Activated CD8-positive, alpha-beta T cell treated with anti-CD3 and anti-CD28 coated beads for 36 hours (primary cell): ENCODE measurements around the gene ASCC3. TPM values are rescaled to one million over a fixed set of nuclear protein-coding genes. Genes with fewer than 3 reads are reported as not detected.

ENCODE experiments used
- ATAC-seq: fragments of 200-7000 bp; cut with Tn5 transposase; one replicate; pipeline ENCODE4 v1.10.0; 2021; ENCODE audit warnings: mild to moderate bottlenecking, moderate library complexity
- CTCF ChIA-PET: fragments of 350-600 bp; sonication (Branson Sonifier 250); formaldehyde crosslinking; loops from one replicate; lab custom pipeline; 2021; ENCODE audit warnings: antibody characterized with exemption; lab: Charles Lee
- POLR2A ChIA-PET: fragments of 350-600 bp; sonication (Branson Sonifier 250); formaldehyde crosslinking; loops from one replicate; lab custom pipeline; 2021; ENCODE audit warnings: antibody characterized with exemption; lab: Charles Lee
- DNase-seq: peaks from one replicate; pipeline ENCODE4 v3.0.0-alpha.2; 2020
- H3K27ac Mint-ChIP-seq: one replicate; pipeline ENCODE4 v1.8.0; 2021; ENCODE audit warnings: mild to moderate bottlenecking, mixed read lengths
- H3K27me3 Mint-ChIP-seq: one replicate; pipeline ENCODE4 v1.8.0; 2021; ENCODE audit warnings: mixed read lengths
- H3K36me3 Mint-ChIP-seq: one replicate; pipeline ENCODE4 v1.8.0; 2021; ENCODE audit warnings: low read depth, mixed read lengths
- H3K4me1 Mint-ChIP-seq: one replicate; pipeline ENCODE4 v1.8.0; 2021; ENCODE audit warnings: low read depth, mixed read lengths
- H3K4me3 Mint-ChIP-seq: one replicate; pipeline ENCODE4 v1.8.0; 2021; ENCODE audit warnings: mild to moderate bottlenecking, moderate library complexity, mixed read lengths
- H3K9me3 Mint-ChIP-seq: one replicate; pipeline ENCODE4 v1.8.0; 2021; ENCODE audit warnings: mixed read lengths
- intact Hi-C: fragments of 100-400 bp; cut with micrococcal nuclease; formaldehyde crosslinking; loops from one replicate; pipeline ENCODE4 v1.10.0; 2022
- total RNA-seq, 2 experiments: library from RNA; stranded (reverse); gene quantifications; one replicate each; pipeline ENCODE4 v1.2.3, GENCODE V29; 2021
- TF ChIP-seq, protein P1 (sequence below): fragments of 200-600 bp; IDR thresholded peaks from one replicate; pipeline ENCODE4 v1.8.0; 2022; ENCODE audit warnings: antibody characterized with exemption, mild to moderate bottlenecking

ASCC3 gene
- total RNA-seq, 2 experiments from 2014 or later, result 50.2 to 50.5 TPM

DNA sequence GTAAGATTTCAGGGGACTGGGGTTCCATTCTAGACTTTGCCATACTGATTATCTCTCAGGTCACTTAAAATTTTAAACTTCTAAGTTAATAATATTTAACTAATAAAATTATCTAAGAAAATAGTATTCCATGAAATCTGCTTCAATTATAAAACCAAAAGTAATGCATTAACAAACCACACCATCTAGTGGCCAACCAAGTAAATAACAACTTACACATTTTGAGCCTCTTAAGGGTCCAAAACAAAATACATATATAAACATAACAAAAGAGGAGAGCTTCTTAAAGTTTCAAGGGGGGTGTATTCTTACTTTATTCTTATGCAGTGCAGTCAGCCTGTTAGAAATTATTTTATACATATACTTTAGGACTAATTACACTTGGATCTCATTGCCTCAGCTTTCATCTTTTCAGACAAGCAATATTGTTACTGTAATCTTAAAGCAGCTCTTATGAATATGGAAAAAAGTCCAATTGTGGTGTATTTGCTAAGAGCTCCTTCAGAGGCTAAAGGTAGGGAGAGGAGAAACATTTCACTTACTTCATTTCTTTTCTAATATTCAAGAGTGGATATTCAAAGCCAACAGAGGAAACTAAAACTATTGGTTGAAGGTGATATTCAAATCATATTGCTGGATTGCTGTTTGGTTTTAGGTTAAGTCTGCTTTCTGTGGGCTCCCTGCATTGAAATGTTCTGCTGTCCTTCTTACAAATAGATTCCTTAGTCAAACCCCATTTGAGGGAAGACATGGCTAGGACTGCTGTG is 216.7 kb downstream of the ASCC3 start:
- TF ChIP-seq, protein P1, sequence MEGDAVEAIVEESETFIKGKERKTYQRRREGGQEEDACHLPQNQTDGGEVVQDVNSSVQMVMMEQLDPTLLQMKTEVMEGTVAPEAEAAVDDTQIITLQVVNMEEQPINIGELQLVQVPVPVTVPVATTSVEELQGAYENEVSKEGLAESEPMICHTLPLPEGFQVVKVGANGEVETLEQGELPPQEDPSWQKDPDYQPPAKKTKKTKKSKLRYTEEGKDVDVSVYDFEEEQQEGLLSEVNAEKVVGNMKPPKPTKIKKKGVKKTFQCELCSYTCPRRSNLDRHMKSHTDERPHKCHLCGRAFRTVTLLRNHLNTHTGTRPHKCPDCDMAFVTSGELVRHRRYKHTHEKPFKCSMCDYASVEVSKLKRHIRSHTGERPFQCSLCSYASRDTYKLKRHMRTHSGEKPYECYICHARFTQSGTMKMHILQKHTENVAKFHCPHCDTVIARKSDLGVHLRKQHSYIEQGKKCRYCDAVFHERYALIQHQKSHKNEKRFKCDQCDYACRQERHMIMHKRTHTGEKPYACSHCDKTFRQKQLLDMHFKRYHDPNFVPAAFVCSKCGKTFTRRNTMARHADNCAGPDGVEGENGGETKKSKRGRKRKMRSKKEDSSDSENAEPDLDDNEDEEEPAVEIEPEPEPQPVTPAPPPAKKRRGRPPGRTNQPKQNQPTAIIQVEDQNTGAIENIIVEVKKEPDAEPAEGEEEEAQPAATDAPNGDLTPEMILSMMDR, result peak; percentile 73
- Mint-ChIP-seq H3K9me3 (no peaks in the 10 kb centered on the region), H3K36me3 (peaks cover 3% of the 10 kb centered on the region), H3K27ac (no peak overlapping the region), H3K27me3 (no peaks in the 10 kb centered on the region), H3K4me3 (no peak overlapping the region), H3K4me1 (peaks cover 11% of the 10 kb centered on the region)
- POLR2A ChIA-PET, result no interaction called here
- CTCF ChIA-PET, result interaction anchor here (0.6 to 2.0 kb wide), 18 partner anchors 9 to 797 kb away, joined by 3 to 6 read pairs (median 3); no protein-coding TSS in a partner anchor
- no peak for ATAC-seq
- no peak for DNase-seq
- intact Hi-C loops, result no loop called here

DNA sequence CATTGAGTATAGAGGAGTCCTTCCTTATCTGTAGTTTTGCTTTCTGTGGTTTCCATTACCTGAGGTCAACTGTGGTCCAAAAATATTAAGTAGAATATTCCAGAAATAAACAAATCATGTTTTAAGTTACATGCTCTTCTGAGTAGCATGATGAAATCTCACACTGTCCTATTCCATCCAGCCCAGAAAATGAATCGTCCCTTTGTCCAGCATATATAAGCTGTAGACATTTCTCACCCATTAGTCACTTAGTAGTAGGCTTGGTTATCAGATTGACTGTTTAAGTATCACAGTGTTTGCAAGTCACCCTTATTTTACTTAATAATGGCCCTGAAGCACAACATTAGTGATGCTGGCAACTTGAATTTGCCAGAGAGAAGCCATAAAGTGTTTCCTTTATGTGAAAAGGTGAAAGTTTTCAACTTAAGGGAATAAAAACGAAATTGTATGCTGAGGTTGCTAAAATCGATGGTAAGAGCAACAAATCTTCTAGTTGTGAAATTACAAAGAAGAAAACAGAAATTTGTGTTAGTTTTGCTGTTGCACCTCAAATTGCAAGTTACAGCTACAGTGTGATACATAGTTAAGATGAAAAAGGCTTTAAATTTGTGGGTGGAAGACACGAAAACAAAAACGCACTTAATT is 217.8 kb downstream of the ASCC3 start:
- POLR2A ChIA-PET, result no interaction called here
- DNase-seq, result no peak
- ATAC-seq, result no peak
- no peaks in the 10 kb centered on the region for H3K9me3 Mint-ChIP-seq
- H3K27ac Mint-ChIP-seq, result no peak overlapping the region
- intact Hi-C loops, result no loop called here
- TF ChIP-seq, protein P1, result no peak
- H3K36me3 Mint-ChIP-seq, result peaks cover 3% of the 10 kb centered on the region
- peaks cover 11% of the 10 kb centered on the region for H3K4me1 Mint-ChIP-seq
- CTCF ChIA-PET, result interaction anchor here (0.6 to 2.0 kb wide), 12 partner anchors 10 to 795 kb away, joined by 3 to 6 read pairs (median 4); no protein-coding TSS in a partner anchor
- no peak overlapping the region for H3K4me3 Mint-ChIP-seq
- H3K27me3 Mint-ChIP-seq, result no peaks in the 10 kb centered on the region

DNA sequence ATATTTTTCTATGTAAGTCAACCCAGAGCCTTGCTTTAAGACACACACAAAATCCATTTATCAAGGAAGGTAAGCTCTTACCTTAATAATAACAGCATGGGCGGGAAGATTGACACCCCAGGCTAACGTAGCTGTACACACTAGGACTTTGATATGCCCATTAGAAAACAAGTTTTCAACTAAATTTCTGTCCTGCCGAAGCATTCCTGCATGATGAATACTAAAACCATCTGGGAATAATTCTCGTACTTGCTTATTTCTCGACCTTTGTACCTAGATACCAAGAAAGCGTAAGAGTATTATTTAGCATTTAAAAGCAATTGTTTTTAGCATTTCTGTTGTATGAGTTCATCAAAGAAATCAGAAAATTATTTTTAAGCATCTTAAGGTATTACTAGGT is 218.9 kb downstream of the ASCC3 start:
- intact Hi-C loops, result no loop called here
- H3K36me3 Mint-ChIP-seq, result peaks cover 3% of the 10 kb centered on the region
- no peak overlapping the region for H3K27ac Mint-ChIP-seq
- no peaks in the 10 kb centered on the region for H3K9me3 Mint-ChIP-seq
- TF ChIP-seq, protein P1, result no peak
- DNase-seq (no peak), ATAC-seq (no peak)
- H3K4me1 Mint-ChIP-seq, result peaks cover 11% of the 10 kb centered on the region
- CTCF ChIA-PET, result no interaction called here
- H3K27me3 Mint-ChIP-seq, result no peaks in the 10 kb centered on the region
- H3K4me3 Mint-ChIP-seq, result no peak overlapping the region
- POLR2A ChIA-PET, result no interaction called here

DNA sequence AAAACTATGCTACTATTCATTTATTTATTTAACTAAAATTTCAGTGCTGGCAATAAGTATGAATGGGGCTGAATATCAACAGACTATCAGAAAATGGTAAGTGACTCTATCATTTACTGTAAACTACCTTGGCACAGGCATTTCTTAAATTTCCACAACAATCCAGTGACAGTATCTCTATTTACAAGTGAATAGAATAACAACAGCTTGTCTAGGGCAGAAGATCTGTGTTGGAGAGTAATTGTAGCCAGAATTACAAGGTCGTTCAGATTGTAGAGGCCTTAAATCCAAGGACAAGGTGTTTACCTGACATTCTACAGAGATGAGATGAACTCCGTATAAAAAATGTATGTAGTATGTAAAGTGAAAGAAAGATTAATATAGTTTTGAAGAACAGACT is 222.6 kb downstream of the ASCC3 start:
- ChIA-PET CTCF (no interaction called here), POLR2A (no interaction called here)
- Mint-ChIP-seq H3K27ac (no peak overlapping the region), H3K36me3 (peaks cover 6% of the 10 kb centered on the region), H3K4me3 (no peak overlapping the region), H3K9me3 (no peaks in the 10 kb centered on the region), H3K4me1 (no peaks in the 10 kb centered on the region), H3K27me3 (no peaks in the 10 kb centered on the region)
- TF ChIP-seq, protein P1, result no peak
- no peak for ATAC-seq
- intact Hi-C loops, result no loop called here
- no peak for DNase-seq
